Panc1 (cell line): Measurements from ENCODE around the gene SUSD2. TPM values are rescaled to one million over a fixed set of nuclear protein-coding genes. Genes with fewer than 3 reads are reported as not detected.

Experiments
- ATAC-seq: fragments of 200-7000 bp; cut with Tn5 transposase; 2 replicates; pipeline ENCODE4 v1.9.1; 2020; ENCODE audit warnings: mild to moderate bottlenecking, moderate library complexity
- BruUV-seq: library from RNA; stranded (reverse); fragments of 400-500 nt; replicated peaks from 2 replicates; lab custom pipeline; 2021; lab: Mats Ljungman, UMichigan
- CTCF ChIA-PET: fragments of 300-600 bp; sonication (Branson Sonifier 250); formaldehyde crosslinking; loops from one replicate; lab custom pipeline; 2022; ENCODE audit warnings: antibody characterized with exemption; lab: Charles Lee
- POLR2A ChIA-PET: fragments of 300-600 bp; sonication (Branson Sonifier 250); formaldehyde crosslinking; loops from one replicate; lab custom pipeline; 2022; ENCODE audit warnings: antibody characterized with exemption; lab: Charles Lee
- DNase-seq: peaks from one replicate; pipeline ENCODE4 v3.0.0-alpha.2; 2010; ENCODE audit warnings: low read depth, low spot score
- H3K27ac ChIP-seq: 2 replicates; pipeline ENCODE4 v1.5.1; 2011; ENCODE audit warnings: mild to moderate bottlenecking, low read length, inconsistent platforms
- H3K27me3 ChIP-seq: fragments of 200-500 bp; sonication (Bioruptor generic); 2 replicates; pipeline ENCODE4 v1.6.0; 2014; ENCODE audit warnings: low read length, inconsistent platforms; ENCODE audit not compliant: control insufficient read depth, insufficient read depth
- H3K36me3 ChIP-seq: fragments of 200-500 bp; sonication (Bioruptor generic); 2 replicates; pipeline ENCODE4 v1.5.1; 2014; ENCODE audit warnings: inconsistent platforms, mild to moderate bottlenecking, low read length, moderate library complexity; ENCODE audit not compliant: control insufficient read depth, insufficient read depth
- H3K4me1 ChIP-seq: 2 replicates; pipeline ENCODE4 v1.5.1; 2011; ENCODE audit warnings: inconsistent platforms, mild to moderate bottlenecking, low read length, moderate library complexity; ENCODE audit not compliant: control insufficient read depth, insufficient read depth
- H3K4me3 ChIP-seq, 2 experiments: 2 replicates each; pipeline ENCODE4 v1.5.1; 2011 to 2012; ENCODE audit warnings: low read depth in 2 of 2, low read length in 2 of 2, mild to moderate bottlenecking in 2 of 2, inconsistent platforms in 1 of 2, moderate library complexity in 1 of 2
- H3K9me3 ChIP-seq: fragments of 200-500 bp; sonication (Bioruptor generic); 2 replicates; pipeline ENCODE4 v1.5.1; 2014; ENCODE audit warnings: low read depth, mild to moderate bottlenecking, inconsistent platforms, low read length, moderate library complexity; ENCODE audit not compliant: control insufficient read depth, insufficient read depth
- CTCF ChIP-seq: fragments of 450-650 bp; IDR thresholded peaks from 2 replicates; pipeline ENCODE4 v1.5.1; 2017; ENCODE audit warnings: mild to moderate bottlenecking
- POLR2AphosphoS5 ChIP-seq: IDR thresholded peaks from 2 replicates; pipeline ENCODE4 v1.6.1; 2012; ENCODE audit warnings: mild to moderate bottlenecking, low read depth, low read length, moderate library complexity
- SIN3A ChIP-seq: IDR thresholded peaks from 2 replicates; pipeline ENCODE4 v1.6.1; 2012; ENCODE audit warnings: low read depth, mild to moderate bottlenecking, low read length, moderate library complexity, borderline replicate concordance; ENCODE audit not compliant: insufficient read depth
- TCF7L2 ChIP-seq: IDR thresholded peaks from 2 replicates; pipeline ENCODE4 v1.6.1; 2011; ENCODE audit warnings: mild to moderate bottlenecking, low read depth, low read length, inconsistent platforms
- in situ Hi-C: cut with HindIII; loops from 2 replicates; pipeline ENCODE4 v1.10.0; 2016; ENCODE audit warnings: low sequenced_read_pairs, low pct_unique_long_range_greater_than_20kb
- intact Hi-C: fragments of 100-400 bp; cut with micrococcal nuclease; formaldehyde crosslinking; loops from one replicate; pipeline ENCODE4 v1.10.0; 2022; ENCODE audit not compliant: unreplicated experiment
- total RNA-seq: library from RNA; stranded (reverse); gene quantifications from one replicate; pipeline ENCODE4 v1.2.1, GENCODE V29; 2021; ENCODE audit not compliant: unreplicated experiment
- TF ChIP-seq, protein P1 (sequence below), 2 experiments: IDR thresholded peaks; 2 replicates each; pipeline ENCODE4 v1.6.1; 2011 to 2012; ENCODE audit warnings: low read depth in 2 of 2, control low read depth in 1 of 2, low read length in 1 of 2, mild to moderate bottlenecking in 1 of 2, moderate library complexity in 1 of 2; ENCODE audit not compliant: insufficient read depth in 1 of 2

Gene SUSD2
- total RNA-seq, 1 experiment from 2014 or later, result 10.6 TPM

- Histone ChIP-seq H3K27me3 (no peaks in the 10 kb centered on the region), H3K27ac (no peak overlapping the region), H3K36me3 (no peaks in the 10 kb centered on the region), H3K4me3 (no peak overlapping the region), H3K9me3 (no peaks in the 10 kb centered on the region), H3K4me1 (peaks cover 3% of the 10 kb centered on the region; the same call in 1 of the 2 replicates)
- no peak for DNase-seq
- no TSS peak for BruUV-seq
- TF ChIP-seq TCF7L2 (no peak), POLR2AphosphoS5 (no peak), SIN3A (no peak), CTCF (no peak)
- TF ChIP-seq, protein P1, sequence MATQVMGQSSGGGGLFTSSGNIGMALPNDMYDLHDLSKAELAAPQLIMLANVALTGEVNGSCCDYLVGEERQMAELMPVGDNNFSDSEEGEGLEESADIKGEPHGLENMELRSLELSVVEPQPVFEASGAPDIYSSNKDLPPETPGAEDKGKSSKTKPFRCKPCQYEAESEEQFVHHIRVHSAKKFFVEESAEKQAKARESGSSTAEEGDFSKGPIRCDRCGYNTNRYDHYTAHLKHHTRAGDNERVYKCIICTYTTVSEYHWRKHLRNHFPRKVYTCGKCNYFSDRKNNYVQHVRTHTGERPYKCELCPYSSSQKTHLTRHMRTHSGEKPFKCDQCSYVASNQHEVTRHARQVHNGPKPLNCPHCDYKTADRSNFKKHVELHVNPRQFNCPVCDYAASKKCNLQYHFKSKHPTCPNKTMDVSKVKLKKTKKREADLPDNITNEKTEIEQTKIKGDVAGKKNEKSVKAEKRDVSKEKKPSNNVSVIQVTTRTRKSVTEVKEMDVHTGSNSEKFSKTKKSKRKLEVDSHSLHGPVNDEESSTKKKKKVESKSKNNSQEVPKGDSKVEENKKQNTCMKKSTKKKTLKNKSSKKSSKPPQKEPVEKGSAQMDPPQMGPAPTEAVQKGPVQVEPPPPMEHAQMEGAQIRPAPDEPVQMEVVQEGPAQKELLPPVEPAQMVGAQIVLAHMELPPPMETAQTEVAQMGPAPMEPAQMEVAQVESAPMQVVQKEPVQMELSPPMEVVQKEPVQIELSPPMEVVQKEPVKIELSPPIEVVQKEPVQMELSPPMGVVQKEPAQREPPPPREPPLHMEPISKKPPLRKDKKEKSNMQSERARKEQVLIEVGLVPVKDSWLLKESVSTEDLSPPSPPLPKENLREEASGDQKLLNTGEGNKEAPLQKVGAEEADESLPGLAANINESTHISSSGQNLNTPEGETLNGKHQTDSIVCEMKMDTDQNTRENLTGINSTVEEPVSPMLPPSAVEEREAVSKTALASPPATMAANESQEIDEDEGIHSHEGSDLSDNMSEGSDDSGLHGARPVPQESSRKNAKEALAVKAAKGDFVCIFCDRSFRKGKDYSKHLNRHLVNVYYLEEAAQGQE (IDR thresholded peaks at IDR 0.05; ENCODE audit: insufficient read depth in 1 of 2, low read depth in 2 of 2, low read length in 1 of 2), result no peak
- in situ Hi-C loops (no loop called here), intact Hi-C loops (no loop called here)
- CTCF ChIA-PET, result no interaction called here
- no peak for ATAC-seq
- POLR2A ChIA-PET, result no interaction called here
These were observed 3.8 kb upstream of the SUSD2 start for GRCh38 chr22:24177456-24177855.

DNA sequence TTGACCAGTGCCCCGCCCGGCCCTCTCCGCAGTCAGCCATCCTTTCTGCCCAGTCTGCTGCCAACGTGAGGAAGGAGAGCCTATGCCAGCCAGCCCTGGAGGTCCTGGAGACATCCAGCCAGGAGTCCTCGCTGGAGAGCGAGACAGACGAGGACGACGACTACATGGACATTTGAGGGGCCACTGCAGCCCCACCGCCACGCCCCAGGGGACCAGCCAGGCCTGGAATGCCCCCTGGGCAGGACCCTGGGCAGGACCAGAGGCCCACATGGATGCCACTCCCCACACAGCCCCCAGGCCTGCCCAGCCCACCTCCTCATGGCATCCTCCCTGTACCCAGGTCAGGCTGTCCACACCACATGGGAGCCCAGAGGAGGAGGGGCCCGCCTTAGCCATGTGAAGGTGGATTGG lies 3.3 kb upstream of the SUSD2 start:
- CTCF ChIA-PET, result no interaction called here
- in situ Hi-C loops, result no loop called here
- Histone ChIP-seq H3K27ac (no peak overlapping the region), H3K27me3 (no peaks in the 10 kb centered on the region), H3K4me3 (no peak overlapping the region), H3K36me3 (no peaks in the 10 kb centered on the region), H3K9me3 (no peaks in the 10 kb centered on the region), H3K4me1 (peaks cover 3% of the 10 kb centered on the region; the same call in 1 of the 2 replicates)
- ATAC-seq (no peak), DNase-seq (no peak)
- no TSS peak for BruUV-seq
- POLR2A ChIA-PET, result no interaction called here
- no peak for TF ChIP-seq CTCF
- no peak for TF ChIP-seq SIN3A
- no peak for TF ChIP-seq TCF7L2
- TF ChIP-seq POLR2AphosphoS5, result no peak
- intact Hi-C loops, result no loop called here
